Measurements from ENCODE around the gene CEP164. TPM values are rescaled to one million over a fixed set of nuclear protein-coding genes. Genes with fewer than 3 reads are reported as not detected.

Gene CEP164
- total RNA-seq, 1 experiment from 2014 or later, result 22.2 TPM

DNA sequence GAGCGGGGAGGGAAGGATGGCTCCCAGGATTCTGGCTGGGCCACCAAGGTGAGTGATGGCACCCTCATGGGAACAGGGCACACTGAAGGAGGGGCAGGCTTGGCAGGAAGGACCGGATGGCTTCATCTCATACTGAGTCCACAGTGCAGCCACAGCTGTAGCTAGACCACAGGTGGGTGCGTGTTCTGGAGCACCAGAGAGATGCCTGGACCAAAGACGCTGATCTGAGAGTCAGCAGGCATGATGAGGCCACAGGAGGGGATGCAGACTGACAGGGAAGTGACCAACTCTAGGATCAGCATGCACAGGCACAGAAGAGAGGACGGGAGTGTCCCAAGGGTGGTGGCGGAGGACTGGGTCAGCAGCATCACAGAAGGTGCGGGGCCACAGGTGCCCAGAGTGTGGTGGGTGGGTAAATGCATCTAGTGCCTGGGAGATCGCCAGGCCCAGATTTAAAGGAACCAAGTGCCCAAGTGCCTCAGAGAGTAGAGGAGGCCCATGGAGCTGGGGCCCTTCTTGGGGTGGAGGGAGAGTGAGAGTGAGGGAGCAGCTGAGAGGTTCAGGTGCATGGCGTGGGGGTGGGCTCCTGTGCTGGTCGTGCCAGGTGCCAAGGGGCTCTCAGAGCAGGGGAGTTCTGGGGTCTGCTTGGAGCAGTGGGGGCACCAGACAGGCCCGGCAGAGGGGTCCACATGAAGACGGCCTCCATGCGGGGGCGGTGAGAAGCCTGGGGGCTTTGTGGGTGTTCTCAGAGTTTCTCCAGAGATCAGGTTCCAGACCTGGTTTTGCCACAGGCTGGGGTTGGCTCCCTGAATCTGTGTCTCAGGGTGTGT lies 113.7 kb downstream of the CEP164 start:
- POLR2A ChIA-PET, result no interaction called here
- DNase-seq (ENCODE audit: low read depth, low spot score), result no peak
- H3K9me2 ChIP-seq (ENCODE audit: insufficient read depth), result no peaks in the 10 kb centered on the region
- BruUV-seq (replicated peaks), result no TSS peak
- no peaks in the 10 kb centered on the region for H3K36me3 ChIP-seq (ENCODE audit: control insufficient read depth in 1 of 2, insufficient read depth in 2 of 2, low read length in 2 of 2)
- H3K27ac ChIP-seq (ENCODE audit: low read depth, low read length), result no peak overlapping the region
- no peak overlapping the region for H2AFZ ChIP-seq (ENCODE audit: low read depth, low read length, poor library complexity, severe bottlenecking)
- ATAC-seq, result no peak
- CTCF ChIA-PET, result no interaction called here
- RAD21 ChIA-PET (ENCODE audit: low non-redundant PET in 1 of 2, low total read pairs in 2 of 2, uncharacterized antibody in 2 of 2, unreplicated experiment in 2 of 2), result no interaction called here
- H3K9ac ChIP-seq (ENCODE audit: low read length), result no peak overlapping the region
- intact Hi-C loops (cut with micrococcal nuclease), result no loop called here
- no peaks in the 10 kb centered on the region for H3K4me1 ChIP-seq (ENCODE audit: control insufficient read depth in 1 of 2, insufficient read depth in 2 of 2, low read length in 2 of 2)
- no peak overlapping the region for H3K4me2 ChIP-seq (ENCODE audit: low read length)
- no peaks in the 10 kb centered on the region for H3K9me3 ChIP-seq (ENCODE audit: control insufficient read depth in 1 of 2, insufficient read depth in 1 of 2, low read depth in 1 of 2, low read length in 2 of 2)
- H3K4me3 ChIP-seq (replicated peaks in 1 of 2; ENCODE audit: low read depth in 1 of 2, low read length in 2 of 2), result no peak overlapping the region
- H3K27me3 ChIP-seq (ENCODE audit: insufficient read depth, low read length), result peaks cover 39% of the 10 kb centered on the region; the same call in 1 of the 2 replicates
- TF ChIP-seq, protein P1, sequence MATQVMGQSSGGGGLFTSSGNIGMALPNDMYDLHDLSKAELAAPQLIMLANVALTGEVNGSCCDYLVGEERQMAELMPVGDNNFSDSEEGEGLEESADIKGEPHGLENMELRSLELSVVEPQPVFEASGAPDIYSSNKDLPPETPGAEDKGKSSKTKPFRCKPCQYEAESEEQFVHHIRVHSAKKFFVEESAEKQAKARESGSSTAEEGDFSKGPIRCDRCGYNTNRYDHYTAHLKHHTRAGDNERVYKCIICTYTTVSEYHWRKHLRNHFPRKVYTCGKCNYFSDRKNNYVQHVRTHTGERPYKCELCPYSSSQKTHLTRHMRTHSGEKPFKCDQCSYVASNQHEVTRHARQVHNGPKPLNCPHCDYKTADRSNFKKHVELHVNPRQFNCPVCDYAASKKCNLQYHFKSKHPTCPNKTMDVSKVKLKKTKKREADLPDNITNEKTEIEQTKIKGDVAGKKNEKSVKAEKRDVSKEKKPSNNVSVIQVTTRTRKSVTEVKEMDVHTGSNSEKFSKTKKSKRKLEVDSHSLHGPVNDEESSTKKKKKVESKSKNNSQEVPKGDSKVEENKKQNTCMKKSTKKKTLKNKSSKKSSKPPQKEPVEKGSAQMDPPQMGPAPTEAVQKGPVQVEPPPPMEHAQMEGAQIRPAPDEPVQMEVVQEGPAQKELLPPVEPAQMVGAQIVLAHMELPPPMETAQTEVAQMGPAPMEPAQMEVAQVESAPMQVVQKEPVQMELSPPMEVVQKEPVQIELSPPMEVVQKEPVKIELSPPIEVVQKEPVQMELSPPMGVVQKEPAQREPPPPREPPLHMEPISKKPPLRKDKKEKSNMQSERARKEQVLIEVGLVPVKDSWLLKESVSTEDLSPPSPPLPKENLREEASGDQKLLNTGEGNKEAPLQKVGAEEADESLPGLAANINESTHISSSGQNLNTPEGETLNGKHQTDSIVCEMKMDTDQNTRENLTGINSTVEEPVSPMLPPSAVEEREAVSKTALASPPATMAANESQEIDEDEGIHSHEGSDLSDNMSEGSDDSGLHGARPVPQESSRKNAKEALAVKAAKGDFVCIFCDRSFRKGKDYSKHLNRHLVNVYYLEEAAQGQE (IDR thresholded peaks at IDR 0.05; ENCODE audit: low read depth), result no peak
- no peak for TF ChIP-seq ZNF274 (IDR thresholded peaks at IDR 0.05; ENCODE audit: low read depth, low read length)
- TF ChIP-seq ZFX (IDR thresholded peaks at IDR 0.05), result no peak
- TF ChIP-seq, protein P2, sequence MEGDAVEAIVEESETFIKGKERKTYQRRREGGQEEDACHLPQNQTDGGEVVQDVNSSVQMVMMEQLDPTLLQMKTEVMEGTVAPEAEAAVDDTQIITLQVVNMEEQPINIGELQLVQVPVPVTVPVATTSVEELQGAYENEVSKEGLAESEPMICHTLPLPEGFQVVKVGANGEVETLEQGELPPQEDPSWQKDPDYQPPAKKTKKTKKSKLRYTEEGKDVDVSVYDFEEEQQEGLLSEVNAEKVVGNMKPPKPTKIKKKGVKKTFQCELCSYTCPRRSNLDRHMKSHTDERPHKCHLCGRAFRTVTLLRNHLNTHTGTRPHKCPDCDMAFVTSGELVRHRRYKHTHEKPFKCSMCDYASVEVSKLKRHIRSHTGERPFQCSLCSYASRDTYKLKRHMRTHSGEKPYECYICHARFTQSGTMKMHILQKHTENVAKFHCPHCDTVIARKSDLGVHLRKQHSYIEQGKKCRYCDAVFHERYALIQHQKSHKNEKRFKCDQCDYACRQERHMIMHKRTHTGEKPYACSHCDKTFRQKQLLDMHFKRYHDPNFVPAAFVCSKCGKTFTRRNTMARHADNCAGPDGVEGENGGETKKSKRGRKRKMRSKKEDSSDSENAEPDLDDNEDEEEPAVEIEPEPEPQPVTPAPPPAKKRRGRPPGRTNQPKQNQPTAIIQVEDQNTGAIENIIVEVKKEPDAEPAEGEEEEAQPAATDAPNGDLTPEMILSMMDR (IDR thresholded peaks at IDR 0.05 in 2 of 3, conservative IDR thresholded peaks at IDR 0.05 in 1 of 3; ENCODE audit: borderline replicate concordance in 1 of 3, insufficient read depth in 1 of 3, low read depth in 2 of 3, low read length in 2 of 3), result no peak
- TF ChIP-seq, protein P3, sequence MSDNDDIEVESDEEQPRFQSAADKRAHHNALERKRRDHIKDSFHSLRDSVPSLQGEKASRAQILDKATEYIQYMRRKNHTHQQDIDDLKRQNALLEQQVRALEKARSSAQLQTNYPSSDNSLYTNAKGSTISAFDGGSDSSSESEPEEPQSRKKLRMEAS (IDR thresholded peaks at IDR 0.05), result no peak
- TF ChIP-seq POLR2AphosphoS5 (IDR thresholded peaks at IDR 0.05; ENCODE audit: low read depth, low read length), result no peak
- TF ChIP-seq YY1 (IDR thresholded peaks at IDR 0.05; ENCODE audit: extremely low read depth, insufficient replicate concordance, low read depth, low read length), result no peak
- TF ChIP-seq EZH2phosphoT487 (IDR thresholded peaks at IDR 0.05; ENCODE audit: borderline replicate concordance), result no peak
- TF ChIP-seq ELF1 (IDR thresholded peaks at IDR 0.05; ENCODE audit: borderline replicate concordance, low read depth), result no peak
- TF ChIP-seq FOSL1 (IDR thresholded peaks at IDR 0.05; ENCODE audit: low read depth), result no peak
- no peak for TF ChIP-seq RAD21 (IDR thresholded peaks at IDR 0.05; ENCODE audit: low read depth)
- TF ChIP-seq POLR2A (IDR thresholded peaks at IDR 0.05; ENCODE audit: borderline replicate concordance, extremely low read depth, insufficient read depth, insufficient read length), result no peak
- no peak for TF ChIP-seq EZH2 (IDR thresholded peaks at IDR 0.05)
- TF ChIP-seq CEBPB (IDR thresholded peaks at IDR 0.05; ENCODE audit: low read depth), result no peak
- TF ChIP-seq SIN3A (IDR thresholded peaks at IDR 0.05; ENCODE audit: low read depth), result no peak
- TF ChIP-seq, protein P4, sequence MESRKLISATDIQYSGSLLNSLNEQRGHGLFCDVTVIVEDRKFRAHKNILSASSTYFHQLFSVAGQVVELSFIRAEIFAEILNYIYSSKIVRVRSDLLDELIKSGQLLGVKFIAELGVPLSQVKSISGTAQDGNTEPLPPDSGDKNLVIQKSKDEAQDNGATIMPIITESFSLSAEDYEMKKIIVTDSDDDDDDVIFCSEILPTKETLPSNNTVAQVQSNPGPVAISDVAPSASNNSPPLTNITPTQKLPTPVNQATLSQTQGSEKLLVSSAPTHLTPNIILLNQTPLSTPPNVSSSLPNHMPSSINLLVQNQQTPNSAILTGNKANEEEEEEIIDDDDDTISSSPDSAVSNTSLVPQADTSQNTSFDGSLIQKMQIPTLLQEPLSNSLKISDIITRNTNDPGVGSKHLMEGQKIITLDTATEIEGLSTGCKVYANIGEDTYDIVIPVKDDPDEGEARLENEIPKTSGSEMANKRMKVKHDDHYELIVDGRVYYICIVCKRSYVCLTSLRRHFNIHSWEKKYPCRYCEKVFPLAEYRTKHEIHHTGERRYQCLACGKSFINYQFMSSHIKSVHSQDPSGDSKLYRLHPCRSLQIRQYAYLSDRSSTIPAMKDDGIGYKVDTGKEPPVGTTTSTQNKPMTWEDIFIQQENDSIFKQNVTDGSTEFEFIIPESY (IDR thresholded peaks at IDR 0.05; ENCODE audit: extremely low read depth, insufficient replicate concordance, low read length), result no peak
- no peak for TF ChIP-seq EGR1 (IDR thresholded peaks at IDR 0.05; ENCODE audit: low read depth)
- TF ChIP-seq CBX3 (IDR thresholded peaks at IDR 0.05; ENCODE audit: low read depth), result no peak
- no peaks in the 10 kb centered on the region for H3K79me2 ChIP-seq (ENCODE audit: insufficient read depth, low read length)
- H4K20me1 ChIP-seq (ENCODE audit: insufficient read depth), result no peaks in the 10 kb centered on the region
